ENCODE results near the gene OTUD7B. TPM values are rescaled to one million over a fixed set of nuclear protein-coding genes. Genes with fewer than 3 reads are reported as not detected.
"Not testable (repeated sequence)": the region's sequence is repeated elsewhere in the genome, so short reads cannot be mapped to it uniquely, and the experiment has no call there.

OTUD7B gene
- total RNA-seq, 1 donor from 2014 or later: 31.6 TPM

- no peak overlapping the region for H3K4me3 Mint-ChIP-seq
- H3K27ac Mint-ChIP-seq: peak overlapping the region; percentile 97
- H3K4me1 Mint-ChIP-seq (ENCODE audit: unreplicated experiment): peaks cover 48% of the 10 kb centered on the region
- H3K36me3 Mint-ChIP-seq: peaks cover 9% of the 10 kb centered on the region
- DNase-seq (ENCODE audit: extremely low spot score, unreplicated experiment): no peak
- no peaks in the 10 kb centered on the region for H3K27me3 Mint-ChIP-seq
- H3K9me3 Mint-ChIP-seq: no peaks in the 10 kb centered on the region
- TF ChIP-seq, protein P1, sequence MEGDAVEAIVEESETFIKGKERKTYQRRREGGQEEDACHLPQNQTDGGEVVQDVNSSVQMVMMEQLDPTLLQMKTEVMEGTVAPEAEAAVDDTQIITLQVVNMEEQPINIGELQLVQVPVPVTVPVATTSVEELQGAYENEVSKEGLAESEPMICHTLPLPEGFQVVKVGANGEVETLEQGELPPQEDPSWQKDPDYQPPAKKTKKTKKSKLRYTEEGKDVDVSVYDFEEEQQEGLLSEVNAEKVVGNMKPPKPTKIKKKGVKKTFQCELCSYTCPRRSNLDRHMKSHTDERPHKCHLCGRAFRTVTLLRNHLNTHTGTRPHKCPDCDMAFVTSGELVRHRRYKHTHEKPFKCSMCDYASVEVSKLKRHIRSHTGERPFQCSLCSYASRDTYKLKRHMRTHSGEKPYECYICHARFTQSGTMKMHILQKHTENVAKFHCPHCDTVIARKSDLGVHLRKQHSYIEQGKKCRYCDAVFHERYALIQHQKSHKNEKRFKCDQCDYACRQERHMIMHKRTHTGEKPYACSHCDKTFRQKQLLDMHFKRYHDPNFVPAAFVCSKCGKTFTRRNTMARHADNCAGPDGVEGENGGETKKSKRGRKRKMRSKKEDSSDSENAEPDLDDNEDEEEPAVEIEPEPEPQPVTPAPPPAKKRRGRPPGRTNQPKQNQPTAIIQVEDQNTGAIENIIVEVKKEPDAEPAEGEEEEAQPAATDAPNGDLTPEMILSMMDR (conservative IDR thresholded peaks at IDR 0.05): no peak
These were observed 70.1 kb downstream of the OTUD7B start for GRCh38 chr1:149940427-149940826.

DNA sequence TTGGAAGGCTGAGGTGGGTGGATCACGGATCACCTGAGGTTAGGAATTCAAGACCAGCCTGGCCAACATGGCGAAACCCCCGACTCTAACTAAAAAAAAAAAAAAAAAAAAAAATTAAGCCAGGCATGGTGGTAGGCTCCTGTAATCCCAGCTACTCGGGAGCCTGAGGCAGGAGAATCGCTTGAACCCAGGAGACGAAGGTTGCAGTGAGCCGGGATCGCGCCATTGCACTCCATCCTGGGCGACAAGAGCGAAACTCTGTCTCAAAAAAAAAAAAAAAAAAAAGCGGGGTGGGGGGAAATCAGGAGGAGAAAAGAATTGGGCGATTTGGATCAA is 71.9 kb downstream of the OTUD7B start:
- not testable (repeated sequence) for H3K9me3 Mint-ChIP-seq; DNase-seq (ENCODE audit: extremely low spot score, unreplicated experiment); H3K27me3 Mint-ChIP-seq; H3K36me3 Mint-ChIP-seq
- H3K4me3 Mint-ChIP-seq: peak overlapping the region; percentile 87
- H3K27ac Mint-ChIP-seq: peak overlapping the region; percentile 97
- H3K4me1 Mint-ChIP-seq (ENCODE audit: unreplicated experiment): peaks cover 48% of the 10 kb centered on the region

DNA sequence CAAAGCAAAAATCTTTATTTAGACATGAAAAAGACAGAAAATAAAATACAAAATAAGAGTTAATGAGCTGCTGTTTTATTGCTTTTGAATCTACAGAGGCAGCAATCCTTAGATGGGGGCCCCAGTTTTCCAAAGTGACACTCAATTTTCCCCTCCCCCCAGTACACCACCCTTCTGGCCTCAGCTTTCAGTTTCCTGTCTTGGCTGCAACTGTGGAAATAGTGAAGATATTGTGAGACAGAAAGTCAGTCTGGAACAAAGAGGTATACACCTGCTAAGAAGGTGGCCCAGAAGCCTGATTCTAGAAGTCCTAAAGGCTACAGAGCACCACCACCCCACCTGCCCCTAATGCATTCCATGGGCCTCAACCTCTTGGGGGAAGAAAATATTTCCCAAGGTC is 72.8 kb downstream of the OTUD7B start:
- no peak for DNase-seq (ENCODE audit: extremely low spot score, unreplicated experiment)
- peak overlapping the region; percentile 93 for H3K4me3 Mint-ChIP-seq
- no peaks in the 10 kb centered on the region for H3K27me3 Mint-ChIP-seq
- no peaks in the 10 kb centered on the region for H3K9me3 Mint-ChIP-seq
- H3K36me3 Mint-ChIP-seq: peaks cover 4% of the 10 kb centered on the region
- TF ChIP-seq, protein P1 (conservative IDR thresholded peaks at IDR 0.05): no peak
- H3K4me1 Mint-ChIP-seq (ENCODE audit: unreplicated experiment): peaks cover 48% of the 10 kb centered on the region
- H3K27ac Mint-ChIP-seq: peak overlapping the region; percentile 97

GRCh38 chr1:149936992-149937705 is 73.4 kb downstream of the OTUD7B start:
- Mint-ChIP-seq H3K36me3 (peaks cover 6% of the 10 kb centered on the region), H3K4me1 (ENCODE audit: unreplicated experiment) (peaks cover 46% of the 10 kb centered on the region), H3K27me3 (no peaks in the 10 kb centered on the region), H3K4me3 (peak overlapping the region; percentile 93), H3K9me3 (no peaks in the 10 kb centered on the region), H3K27ac (peak overlapping the region; percentile 97)
- DNase-seq (ENCODE audit: extremely low spot score, unreplicated experiment): no peak
- TF ChIP-seq, protein P1 (conservative IDR thresholded peaks at IDR 0.05): no peak

DNA sequence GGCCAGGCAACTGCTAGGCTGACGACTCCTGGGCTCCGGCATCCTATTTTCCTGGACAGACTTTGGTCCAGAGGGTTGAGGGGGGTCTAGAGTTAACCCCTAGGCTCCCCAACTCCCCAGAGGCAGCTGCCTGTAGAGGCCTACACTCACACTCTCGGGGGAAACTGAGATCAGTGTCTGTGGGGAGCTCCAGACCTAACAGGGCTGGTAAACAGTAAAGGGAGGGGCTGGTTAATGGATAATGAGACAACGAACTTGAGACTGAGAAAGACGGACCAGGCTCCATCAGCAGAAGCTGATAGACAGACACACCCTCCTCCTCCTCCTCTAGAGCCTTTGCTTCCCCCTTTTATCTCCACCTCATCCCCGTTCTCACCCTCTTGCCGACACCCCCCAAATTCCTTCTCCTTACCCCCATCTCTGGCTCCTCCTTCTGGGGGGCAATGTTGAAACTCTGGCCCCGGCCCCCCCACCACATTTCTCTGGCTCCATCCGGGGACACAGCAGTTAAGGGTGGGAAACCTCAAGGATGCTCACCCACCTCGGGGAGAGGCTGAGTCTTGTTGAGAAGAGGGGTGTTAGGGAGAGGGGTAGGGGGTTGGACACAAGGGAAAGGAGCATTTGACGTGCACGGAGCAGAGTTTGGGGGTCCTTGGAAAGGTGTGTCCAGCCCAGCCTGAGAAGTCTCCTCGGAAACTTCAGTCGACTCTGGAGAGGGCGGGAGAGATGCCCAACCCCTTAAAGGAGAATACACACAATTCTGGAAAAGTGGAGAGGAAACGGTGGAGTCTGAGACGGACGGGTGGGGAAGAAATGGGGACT is 74.1 kb downstream of the OTUD7B start, which contains the start of gene MTMR11:
Gene MTMR11, minus strand, starts transcription at position 710 of the 822 bp plus-strand sequence. Its CDS starts 232 bp downstream, at position 478.
- Mint-ChIP-seq H3K9me3 (no peaks in the 10 kb centered on the region), H3K27ac (peak within 1 kb of the TSS; percentile 97), H3K27me3 (no peaks in the 10 kb centered on the region), H3K4me3 (peak within 1 kb of the TSS; percentile 93), H3K4me1 (ENCODE audit: unreplicated experiment) (peaks cover 42% of the 10 kb centered on the region), H3K36me3 (peaks cover 14% of the 10 kb centered on the region)
- TF ChIP-seq, protein P1 (conservative IDR thresholded peaks at IDR 0.05): no peak
- DNase-seq (ENCODE audit: extremely low spot score, unreplicated experiment): no peak

GRCh38 chr1:149934356-149934755 is 76.2 kb downstream of the OTUD7B start:
- H3K36me3 Mint-ChIP-seq: peaks cover 25% of the 10 kb centered on the region
- no peak for DNase-seq (ENCODE audit: extremely low spot score, unreplicated experiment)
- peaks cover 29% of the 10 kb centered on the region for H3K4me1 Mint-ChIP-seq (ENCODE audit: unreplicated experiment)
- H3K27me3 Mint-ChIP-seq: no peaks in the 10 kb centered on the region
- peak overlapping the region; percentile 22 for H3K4me3 Mint-ChIP-seq
- TF ChIP-seq, protein P1 (conservative IDR thresholded peaks at IDR 0.05): no peak
- H3K27ac Mint-ChIP-seq: no peak overlapping the region
- H3K9me3 Mint-ChIP-seq: no peaks in the 10 kb centered on the region

Data from type B pancreatic cell (in vitro differentiated cells).